ENCODE data around the gene LGMN. TPM values are rescaled to one million over a fixed set of nuclear protein-coding genes. Genes with fewer than 3 reads are reported as not detected.

Gene LGMN
- total and polyA plus RNA-seq, 11 donors: 78.8 to 327 (median 108) TPM

DNA sequence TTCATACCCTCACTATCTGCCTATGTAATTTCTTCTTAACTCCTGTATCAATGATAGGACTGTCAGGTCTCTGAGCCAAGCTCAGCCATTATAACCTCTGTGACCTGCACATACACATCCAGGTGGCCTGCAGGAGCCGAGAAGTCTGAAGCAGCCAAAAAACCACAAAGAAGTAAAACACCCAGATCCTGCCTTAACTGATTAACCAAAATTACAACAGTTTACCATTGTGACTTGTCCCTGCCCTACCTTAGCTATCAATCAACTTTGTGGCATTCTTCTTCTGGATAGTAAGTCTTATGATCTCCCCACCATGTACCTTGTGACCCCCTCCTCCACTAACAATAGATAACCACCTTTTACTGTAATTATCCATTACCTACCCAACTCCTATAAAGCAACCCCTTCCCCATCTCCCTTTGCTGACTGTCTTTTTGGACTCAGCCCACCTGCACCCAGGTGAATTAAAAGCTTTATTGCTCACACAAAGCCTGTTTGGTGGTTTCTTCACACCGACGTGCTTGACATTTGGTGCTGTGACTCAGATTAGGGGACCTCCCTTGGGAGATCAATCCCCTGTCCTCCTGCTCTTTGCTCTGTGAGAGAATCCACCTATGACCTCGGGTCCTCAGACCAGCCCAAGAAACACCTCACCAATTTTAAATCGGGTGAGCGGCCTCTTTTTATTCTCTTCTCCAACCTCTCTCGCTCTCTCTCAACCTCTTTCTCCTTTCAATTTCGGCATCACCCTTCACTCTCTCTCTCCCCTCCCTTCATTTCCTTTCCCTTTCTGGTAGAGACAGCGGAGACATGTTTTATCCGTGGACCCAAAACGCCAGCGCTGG lies 11.5 kb upstream of the LGMN start:
- Histone ChIP-seq H3K27ac (no peak overlapping the region), H3K27me3 (no peaks in the 10 kb centered on the region), H3K9me3 (no peaks in the 10 kb centered on the region), H3K4me1 (peaks cover 0 to 16% (median 0%) of the 10 kb centered on the region in 12 donors), H3K4me3 (no peak overlapping the region), H3K36me3 (no peaks in the 10 kb centered on the region)
- intact Hi-C loops (cut with DNase I): no loop called here
- no peak for DNase-seq
- no peak for TF ChIP-seq POLR2A (IDR thresholded peaks at IDR 0.05)
- TF ChIP-seq, protein P1, sequence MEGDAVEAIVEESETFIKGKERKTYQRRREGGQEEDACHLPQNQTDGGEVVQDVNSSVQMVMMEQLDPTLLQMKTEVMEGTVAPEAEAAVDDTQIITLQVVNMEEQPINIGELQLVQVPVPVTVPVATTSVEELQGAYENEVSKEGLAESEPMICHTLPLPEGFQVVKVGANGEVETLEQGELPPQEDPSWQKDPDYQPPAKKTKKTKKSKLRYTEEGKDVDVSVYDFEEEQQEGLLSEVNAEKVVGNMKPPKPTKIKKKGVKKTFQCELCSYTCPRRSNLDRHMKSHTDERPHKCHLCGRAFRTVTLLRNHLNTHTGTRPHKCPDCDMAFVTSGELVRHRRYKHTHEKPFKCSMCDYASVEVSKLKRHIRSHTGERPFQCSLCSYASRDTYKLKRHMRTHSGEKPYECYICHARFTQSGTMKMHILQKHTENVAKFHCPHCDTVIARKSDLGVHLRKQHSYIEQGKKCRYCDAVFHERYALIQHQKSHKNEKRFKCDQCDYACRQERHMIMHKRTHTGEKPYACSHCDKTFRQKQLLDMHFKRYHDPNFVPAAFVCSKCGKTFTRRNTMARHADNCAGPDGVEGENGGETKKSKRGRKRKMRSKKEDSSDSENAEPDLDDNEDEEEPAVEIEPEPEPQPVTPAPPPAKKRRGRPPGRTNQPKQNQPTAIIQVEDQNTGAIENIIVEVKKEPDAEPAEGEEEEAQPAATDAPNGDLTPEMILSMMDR (IDR thresholded peaks at IDR 0.05): no peak
- WGBS, 4 donors: 84 to 90% (median 85%) methylated on average over 12 of the region's 12 CpGs
- no peak for ATAC-seq

DNA sequence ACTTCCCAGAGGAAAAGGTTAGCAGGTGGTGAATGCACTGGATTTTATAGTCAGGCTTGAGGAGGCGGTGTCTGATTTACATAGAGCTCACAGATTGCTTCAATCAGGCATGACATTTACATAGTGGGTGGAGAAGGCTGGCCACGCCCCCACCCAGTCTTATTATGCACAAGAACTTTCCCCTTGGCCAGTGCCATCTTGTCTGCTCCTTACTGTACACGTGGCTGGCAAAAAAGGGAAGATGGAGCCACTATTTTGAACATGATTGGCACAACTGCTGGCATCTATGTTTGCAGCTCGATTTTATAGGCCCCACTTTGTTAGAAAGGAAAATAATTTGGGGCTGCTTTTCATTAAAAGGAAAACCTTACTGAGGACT lies 10.9 kb upstream of the LGMN start:
- ATAC-seq (no peak), DNase-seq (no peak)
- TF ChIP-seq POLR2A (IDR thresholded peaks at IDR 0.05): no peak
- TF ChIP-seq, protein P1 (IDR thresholded peaks at IDR 0.05): no peak
- no peaks in the 10 kb centered on the region for H3K36me3 ChIP-seq
- no peak overlapping the region for H3K4me3 ChIP-seq
- no peak overlapping the region for H3K27ac ChIP-seq
- H3K27me3 ChIP-seq: no peaks in the 10 kb centered on the region
- H3K4me1 ChIP-seq: peaks cover 0 to 16% (median 0%) of the 10 kb centered on the region in 12 donors
- intact Hi-C loops (cut with DNase I): no loop called here
- no peaks in the 10 kb centered on the region for H3K9me3 ChIP-seq
- 71 to 78% (median 75%) methylated on average over 4 of the region's 4 CpGs for WGBS, 4 donors

DNA sequence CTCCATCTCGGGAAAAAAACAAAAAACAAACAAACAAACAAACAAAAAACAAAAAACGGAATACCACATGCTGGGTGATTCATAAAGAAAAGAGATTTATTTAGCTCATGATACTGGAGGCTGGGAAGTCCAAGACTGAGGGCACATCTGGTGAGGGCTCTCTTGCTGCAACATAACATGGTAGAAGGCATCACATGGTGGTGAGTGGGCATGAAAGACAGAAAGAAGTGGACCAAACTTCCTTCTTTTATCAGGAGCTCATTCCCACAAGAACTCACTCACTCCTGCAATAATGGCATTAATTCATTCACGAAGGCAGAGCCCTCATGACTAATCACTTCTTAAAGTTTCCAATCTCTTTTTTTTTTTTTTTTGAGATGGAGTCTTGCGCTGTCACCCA lies 8.0 kb upstream of the LGMN start:
- intact Hi-C loops (cut with DNase I): no loop called here

DNA sequence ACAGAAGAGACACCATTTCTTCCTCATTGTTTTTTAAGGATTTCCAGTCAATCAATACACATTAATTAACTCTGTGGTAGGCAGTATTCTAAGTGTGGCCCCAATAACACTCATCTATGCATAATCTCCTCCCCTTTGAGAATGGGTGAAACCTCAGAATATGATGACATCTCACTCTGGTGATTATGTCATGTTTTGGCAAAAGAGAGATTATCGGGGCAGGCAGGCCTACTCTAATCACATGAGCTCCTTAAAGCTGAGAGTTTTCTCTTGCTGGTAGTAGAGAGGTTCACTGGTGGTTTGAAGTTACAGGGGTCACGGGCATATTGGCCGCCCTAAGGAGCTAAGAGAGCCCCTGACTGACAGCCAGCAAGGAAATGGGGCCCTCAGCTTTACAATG lies 7.1 kb upstream of the LGMN start:
- 57 to 69% (median 61%) methylated on average over 3 of the region's 3 CpGs for WGBS, 4 donors
- DNase-seq: no peak
- Histone ChIP-seq H3K27ac (peak overlapping the region in 1 of 12 donors; percentile 38), H3K4me1 (peaks cover 0 to 52% (median 4%) of the 10 kb centered on the region in 12 donors), H3K9me3 (no peaks in the 10 kb centered on the region), H3K27me3 (no peaks in the 10 kb centered on the region), H3K4me3 (no peak overlapping the region), H3K36me3 (no peaks in the 10 kb centered on the region)
- intact Hi-C loops (cut with DNase I): no loop called here
- TF ChIP-seq, protein P1 (IDR thresholded peaks at IDR 0.05): no peak
- TF ChIP-seq POLR2A (IDR thresholded peaks at IDR 0.05): no peak
- ATAC-seq: no peak

More for the DNA sequence above, 8.0 kb upstream of the LGMN start:
- no peak for ATAC-seq
- H3K9me3 ChIP-seq: no peaks in the 10 kb centered on the region
- no peak overlapping the region for H3K4me3 ChIP-seq
- WGBS, 4 donors: 89 to 96% (median 93%) methylated on average over 4 of the region's 4 CpGs
- no peaks in the 10 kb centered on the region for H3K36me3 ChIP-seq
- peaks cover 0 to 42% (median 0%) of the 10 kb centered on the region in 12 donors for H3K4me1 ChIP-seq
- H3K27me3 ChIP-seq: no peaks in the 10 kb centered on the region
- TF ChIP-seq, protein P1 (IDR thresholded peaks at IDR 0.05): no peak
- TF ChIP-seq POLR2A (IDR thresholded peaks at IDR 0.05): no peak
- no peak overlapping the region for H3K27ac ChIP-seq
- DNase-seq: no peak
